ENCODE data around the gene MARCHF2.

Gene MARCHF2

GRCh38 chr19:8466018-8466417 lies 52.9 kb downstream of the MARCHF2 start:
- peak overlapping the region; percentile 35 for H3K27ac Mint-ChIP-seq
- ATAC-seq (no peak), DNase-seq (ENCODE audit: low spot score in 2 of 2) (no peak)
- H3K4me1 Mint-ChIP-seq, result peaks cover 25% of the 10 kb centered on the region
- H3K36me3 Mint-ChIP-seq, result peaks cover 100% of the 10 kb centered on the region
- H3K4me3 Mint-ChIP-seq, result no peak overlapping the region
- no peaks in the 10 kb centered on the region for H3K9me3 Mint-ChIP-seq

- no peaks in the 10 kb centered on the region for H3K9me3 Mint-ChIP-seq
- H3K27ac Mint-ChIP-seq, result peak overlapping the region; percentile 14
- ATAC-seq (no peak), DNase-seq (ENCODE audit: low spot score in 2 of 2) (no peak)
- no peak overlapping the region for H3K4me3 Mint-ChIP-seq
- H3K4me1 Mint-ChIP-seq, result peaks cover 9% of the 10 kb centered on the region
- H3K36me3 Mint-ChIP-seq, result peaks cover 100% of the 10 kb centered on the region
Measured at GRCh38 chr19:8468124-8468523, 55.0 kb downstream of the MARCHF2 start.

DNA sequence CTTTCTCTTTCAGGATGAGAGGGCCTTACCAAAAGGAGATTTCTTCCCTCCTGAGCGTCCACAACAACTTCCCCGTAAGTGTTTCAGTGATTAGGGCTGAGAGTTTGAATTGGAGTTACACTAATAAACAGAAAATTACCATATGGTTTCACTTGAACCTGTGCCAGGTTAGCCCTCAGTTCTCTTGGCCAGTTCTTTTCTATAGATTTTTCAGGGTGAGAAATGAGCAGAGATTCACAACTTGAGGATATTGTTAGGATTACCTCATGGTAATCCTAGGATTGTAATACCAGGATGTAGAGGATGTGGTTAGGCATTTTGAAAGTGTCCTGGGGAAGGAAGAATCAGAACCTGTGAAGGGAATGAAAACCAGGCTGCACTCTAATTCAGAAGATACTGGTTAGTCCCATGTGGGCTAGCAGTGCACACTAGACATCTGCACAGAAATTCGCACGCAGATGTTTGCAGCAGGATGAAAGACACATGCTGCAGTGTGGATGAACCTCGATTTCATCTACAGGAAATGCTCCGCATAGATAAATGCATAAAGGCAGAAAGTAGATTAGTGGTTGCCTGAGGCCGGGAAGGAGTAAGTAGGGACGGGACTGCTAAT lies 55.8 kb downstream of the MARCHF2 start:
- DNase-seq (ENCODE audit: low spot score in 2 of 2) (no peak), ATAC-seq (no peak)
- peaks cover 100% of the 10 kb centered on the region for H3K36me3 Mint-ChIP-seq
- peaks cover 15% of the 10 kb centered on the region for H3K4me1 Mint-ChIP-seq
- peak overlapping the region; percentile 14 for H3K27ac Mint-ChIP-seq
- H3K4me3 Mint-ChIP-seq, result no peak overlapping the region
- no peaks in the 10 kb centered on the region for H3K9me3 Mint-ChIP-seq

GRCh38 chr19:8469613-8470368 lies 56.7 kb downstream of the MARCHF2 start:
- H3K27ac Mint-ChIP-seq, result peak overlapping the region; percentile 14
- DNase-seq (ENCODE audit: low spot score in 2 of 2) (no peak), ATAC-seq (no peak)
- H3K4me1 Mint-ChIP-seq, result peaks cover 19% of the 10 kb centered on the region
- no peaks in the 10 kb centered on the region for H3K9me3 Mint-ChIP-seq
- H3K36me3 Mint-ChIP-seq, result peaks cover 100% of the 10 kb centered on the region
- no peak overlapping the region for H3K4me3 Mint-ChIP-seq

DNA sequence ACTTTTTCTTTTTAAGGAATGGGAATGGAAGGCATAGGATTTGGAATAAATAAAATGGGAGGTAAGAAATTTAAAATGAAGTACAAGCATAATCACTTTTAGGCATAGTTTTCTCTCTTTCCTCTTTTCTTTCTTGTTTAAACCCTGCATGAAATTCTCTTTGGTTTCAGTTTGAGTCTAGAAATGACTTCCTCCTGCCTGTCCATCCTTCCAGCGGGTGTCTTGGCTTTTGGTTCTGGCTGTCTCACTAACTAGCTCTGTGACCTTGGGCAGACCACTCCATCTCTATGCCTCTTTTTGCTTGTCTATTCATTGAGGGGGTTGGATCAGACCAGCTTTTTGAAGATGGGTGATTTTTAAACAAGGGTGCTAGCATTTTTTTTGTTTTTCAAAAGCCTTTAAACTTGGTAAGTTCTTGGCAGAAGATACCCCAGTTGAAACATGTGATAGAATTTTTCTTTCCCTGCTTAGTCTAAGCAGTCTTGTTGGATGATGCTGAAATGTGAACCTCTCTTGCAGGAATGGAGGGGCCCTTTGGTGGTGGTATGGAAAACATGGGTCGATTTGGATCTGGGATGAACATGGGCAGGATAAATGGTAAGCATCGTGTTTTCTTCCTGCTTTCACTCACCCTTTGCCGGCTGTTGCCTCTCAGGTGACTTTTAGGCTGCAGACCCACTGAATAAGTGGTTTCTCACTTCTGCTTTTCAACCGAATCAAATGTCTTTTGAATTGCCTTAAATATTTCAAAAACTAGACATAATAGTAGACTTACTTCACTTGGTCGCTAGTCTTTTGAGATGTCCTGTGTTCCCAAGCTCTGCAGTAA lies 60.8 kb downstream of the MARCHF2 start:
- no peak for DNase-seq (ENCODE audit: low spot score in 2 of 2)
- H3K36me3 Mint-ChIP-seq, result peaks cover 100% of the 10 kb centered on the region
- peaks cover 48% of the 10 kb centered on the region for H3K4me1 Mint-ChIP-seq
- no peak overlapping the region for H3K4me3 Mint-ChIP-seq
- no peaks in the 10 kb centered on the region for H3K9me3 Mint-ChIP-seq
- peak overlapping the region; percentile 48 for H3K27ac Mint-ChIP-seq
- ATAC-seq, result no peak

GRCh38 chr19:8475005-8475404 lies 61.9 kb downstream of the MARCHF2 start:
- no peaks in the 10 kb centered on the region for H3K9me3 Mint-ChIP-seq
- H3K4me3 Mint-ChIP-seq, result no peak overlapping the region
- ATAC-seq (no peak), DNase-seq (ENCODE audit: low spot score in 2 of 2) (no peak)
- peaks cover 100% of the 10 kb centered on the region for H3K36me3 Mint-ChIP-seq
- peak overlapping the region; percentile 78 for H3K27ac Mint-ChIP-seq
- peaks cover 39% of the 10 kb centered on the region for H3K4me1 Mint-ChIP-seq

DNA sequence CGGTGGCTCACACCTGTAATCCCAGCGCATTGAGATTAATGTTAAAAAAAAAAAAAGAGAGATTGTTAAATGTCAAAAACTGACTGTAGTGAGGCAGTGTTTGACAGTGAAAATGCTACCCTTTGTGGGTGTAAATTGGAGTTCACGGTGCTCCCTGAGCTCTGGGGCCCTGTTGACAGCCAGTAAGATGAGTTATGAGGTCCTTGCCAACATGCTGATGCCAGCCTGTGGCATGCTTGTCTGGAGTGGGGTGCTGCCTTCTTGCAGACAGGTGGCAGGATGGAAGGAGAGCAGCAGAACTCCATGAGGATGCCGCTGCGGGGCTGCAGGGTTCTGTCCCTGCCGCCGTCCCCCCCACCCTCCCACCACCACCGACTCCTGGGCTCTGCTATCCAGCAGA lies 63.4 kb downstream of the MARCHF2 start:
- DNase-seq (ENCODE audit: low spot score in 2 of 2) (no peak), ATAC-seq (no peak)
- H3K27ac Mint-ChIP-seq, result peak overlapping the region; percentile 78
- no peak overlapping the region for H3K4me3 Mint-ChIP-seq
- no peaks in the 10 kb centered on the region for H3K9me3 Mint-ChIP-seq
- H3K36me3 Mint-ChIP-seq, result peaks cover 100% of the 10 kb centered on the region
- H3K4me1 Mint-ChIP-seq, result peaks cover 51% of the 10 kb centered on the region

DNA sequence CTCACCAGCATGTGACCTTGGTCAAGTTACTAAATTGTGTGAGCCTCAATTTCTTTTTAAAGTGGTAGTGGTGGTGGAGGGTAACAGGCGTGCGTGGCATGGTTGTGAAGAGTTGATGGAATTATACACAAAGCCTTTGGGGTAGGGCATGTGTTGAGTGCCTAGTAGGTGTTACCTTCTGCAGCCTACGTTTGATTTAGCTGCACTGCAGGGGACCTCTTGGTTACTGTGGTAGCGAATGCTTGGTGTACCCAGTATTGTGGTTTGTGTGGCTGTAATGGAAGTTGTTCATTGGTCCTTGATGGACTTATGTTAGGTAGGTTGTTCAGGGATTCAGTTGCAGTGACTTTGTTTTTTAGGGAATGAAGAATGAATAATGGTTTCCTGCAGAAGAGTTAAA lies 64.8 kb downstream of the MARCHF2 start:
- H3K9me3 Mint-ChIP-seq, result no peaks in the 10 kb centered on the region
- H3K4me3 Mint-ChIP-seq, result no peak overlapping the region
- peak overlapping the region; percentile 74 for H3K27ac Mint-ChIP-seq
- H3K36me3 Mint-ChIP-seq, result peaks cover 100% of the 10 kb centered on the region
- peaks cover 63% of the 10 kb centered on the region for H3K4me1 Mint-ChIP-seq
- ATAC-seq (no peak), DNase-seq (ENCODE audit: low spot score in 2 of 2) (no peak)

DNA sequence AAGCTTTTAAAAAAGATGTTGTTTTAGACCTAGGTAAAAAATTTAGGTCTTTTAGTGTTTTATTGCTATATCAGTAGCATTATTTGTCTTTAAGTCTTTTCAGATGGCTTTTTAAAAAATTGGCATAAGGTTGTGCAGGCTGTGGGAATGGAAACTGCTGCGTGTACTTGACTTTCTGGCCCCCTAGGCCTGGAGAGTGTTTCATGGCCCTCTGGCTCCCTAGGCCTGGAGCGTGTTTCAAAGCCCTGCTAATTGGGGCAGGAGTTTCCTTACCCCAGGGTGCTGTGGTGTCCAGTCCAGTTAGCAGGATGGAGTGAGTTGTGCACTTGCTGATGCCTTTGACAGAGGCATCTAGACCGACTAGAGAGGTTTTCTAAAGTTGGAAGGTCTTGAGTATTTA lies 65.5 kb downstream of the MARCHF2 start:
- peaks cover 100% of the 10 kb centered on the region for H3K36me3 Mint-ChIP-seq
- no peak for DNase-seq (ENCODE audit: low spot score in 2 of 2)
- peaks cover 62% of the 10 kb centered on the region for H3K4me1 Mint-ChIP-seq
- ATAC-seq, result no peak
- no peaks in the 10 kb centered on the region for H3K9me3 Mint-ChIP-seq
- no peak overlapping the region for H3K4me3 Mint-ChIP-seq
- peak overlapping the region; percentile 74 for H3K27ac Mint-ChIP-seq

DNA sequence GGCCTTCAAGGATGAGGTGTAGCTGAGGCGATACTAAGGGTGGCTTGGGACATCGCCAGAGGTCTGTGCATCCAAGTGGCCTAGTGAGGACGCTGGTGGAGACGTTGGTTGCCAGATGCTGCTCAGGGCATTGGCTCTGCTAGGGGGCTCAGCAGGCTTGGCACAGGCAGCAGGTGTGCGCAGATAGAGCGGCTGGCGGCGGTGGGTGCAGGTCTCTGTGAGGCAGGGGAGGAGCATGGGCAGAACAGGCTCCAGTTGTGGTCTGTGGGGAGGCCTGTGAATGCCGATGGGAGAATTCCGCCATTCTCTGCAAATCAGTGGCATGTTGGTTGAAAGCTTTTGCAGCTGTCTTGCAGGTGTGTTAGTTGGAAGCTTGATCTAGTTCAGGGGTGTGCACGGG lies 68.1 kb downstream of the MARCHF2 start:
- no peak overlapping the region for H3K4me3 Mint-ChIP-seq
- H3K27ac Mint-ChIP-seq, result peak overlapping the region; percentile 78
- ATAC-seq, result no peak
- H3K9me3 Mint-ChIP-seq, result no peaks in the 10 kb centered on the region
- no peak for DNase-seq (ENCODE audit: low spot score in 2 of 2)
- peaks cover 100% of the 10 kb centered on the region for H3K36me3 Mint-ChIP-seq
- peaks cover 48% of the 10 kb centered on the region for H3K4me1 Mint-ChIP-seq

DNA sequence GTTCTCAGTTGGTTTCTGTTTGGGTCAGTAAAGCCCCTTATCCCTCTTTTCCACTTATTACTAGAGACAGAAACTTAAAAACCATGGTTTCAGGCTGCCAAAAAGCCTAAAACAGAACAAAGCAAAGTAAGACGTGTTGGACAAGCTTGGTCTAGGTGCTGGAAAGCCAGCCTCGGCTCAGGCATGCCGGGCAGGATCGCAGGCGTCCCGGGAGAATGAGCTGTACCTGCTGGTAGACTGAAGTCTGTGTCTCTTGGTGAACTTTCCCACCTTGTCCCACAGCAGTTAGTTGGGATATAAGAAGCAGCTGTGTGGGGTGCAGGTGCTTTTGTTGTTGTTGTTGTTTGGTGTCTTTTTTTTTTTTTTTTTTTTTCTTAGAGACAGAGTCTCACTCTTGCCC lies 68.5 kb downstream of the MARCHF2 start:
- Mint-ChIP-seq H3K4me3 (no peak overlapping the region), H3K36me3 (peaks cover 100% of the 10 kb centered on the region), H3K27ac (peak overlapping the region; percentile 78), H3K9me3 (no peaks in the 10 kb centered on the region), H3K4me1 (peaks cover 48% of the 10 kb centered on the region)
- ATAC-seq (no peak), DNase-seq (ENCODE audit: low spot score in 2 of 2) (no peak)

DNA sequence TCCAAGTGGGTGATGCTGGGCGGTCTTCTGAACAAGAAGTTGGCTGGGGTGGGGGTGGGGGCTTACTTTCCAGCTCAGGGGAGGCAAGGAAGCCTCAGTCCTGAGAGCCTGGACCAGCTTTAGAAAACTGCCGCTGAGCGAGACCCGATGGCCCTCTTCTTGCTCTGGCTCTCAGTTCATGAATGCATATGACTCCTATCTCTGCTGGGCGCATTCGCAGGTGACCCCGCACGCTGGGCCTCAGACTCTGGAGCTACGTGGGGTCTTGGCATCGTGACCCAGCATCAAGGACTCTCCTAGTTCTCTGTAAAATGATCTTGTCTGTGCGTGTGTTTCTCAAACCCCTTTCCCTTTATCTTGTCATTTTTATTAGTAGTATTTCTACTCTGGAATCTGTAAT lies 69.6 kb downstream of the MARCHF2 start:
- H3K4me3 Mint-ChIP-seq, result no peak overlapping the region
- peak overlapping the region; percentile 78 for H3K27ac Mint-ChIP-seq
- DNase-seq (ENCODE audit: low spot score in 2 of 2) (no peak), ATAC-seq (no peak)
- peaks cover 55% of the 10 kb centered on the region for H3K4me1 Mint-ChIP-seq
- peaks cover 100% of the 10 kb centered on the region for H3K36me3 Mint-ChIP-seq
- no peaks in the 10 kb centered on the region for H3K9me3 Mint-ChIP-seq

DNA sequence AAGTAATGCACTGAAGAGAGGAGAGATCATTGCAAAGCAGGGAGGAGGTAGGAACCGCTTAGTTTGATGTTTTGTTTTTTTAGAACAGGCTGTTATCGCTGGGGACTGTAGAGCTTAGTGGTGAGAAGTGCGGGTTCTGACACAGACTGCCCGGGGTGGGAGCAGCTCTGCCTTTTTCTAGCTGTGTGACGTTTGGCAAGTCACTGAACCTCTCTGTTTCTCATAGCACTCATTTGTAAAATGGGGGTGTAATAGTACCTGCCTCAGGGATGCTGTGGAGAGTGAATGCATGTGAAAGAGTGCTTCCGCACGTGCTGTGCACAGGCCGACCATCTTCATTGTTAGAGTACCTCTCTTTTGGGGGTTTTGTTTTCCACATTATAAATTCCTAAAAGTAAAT lies 70.1 kb downstream of the MARCHF2 start:
- H3K27ac Mint-ChIP-seq, result peak overlapping the region; percentile 78

DNA sequence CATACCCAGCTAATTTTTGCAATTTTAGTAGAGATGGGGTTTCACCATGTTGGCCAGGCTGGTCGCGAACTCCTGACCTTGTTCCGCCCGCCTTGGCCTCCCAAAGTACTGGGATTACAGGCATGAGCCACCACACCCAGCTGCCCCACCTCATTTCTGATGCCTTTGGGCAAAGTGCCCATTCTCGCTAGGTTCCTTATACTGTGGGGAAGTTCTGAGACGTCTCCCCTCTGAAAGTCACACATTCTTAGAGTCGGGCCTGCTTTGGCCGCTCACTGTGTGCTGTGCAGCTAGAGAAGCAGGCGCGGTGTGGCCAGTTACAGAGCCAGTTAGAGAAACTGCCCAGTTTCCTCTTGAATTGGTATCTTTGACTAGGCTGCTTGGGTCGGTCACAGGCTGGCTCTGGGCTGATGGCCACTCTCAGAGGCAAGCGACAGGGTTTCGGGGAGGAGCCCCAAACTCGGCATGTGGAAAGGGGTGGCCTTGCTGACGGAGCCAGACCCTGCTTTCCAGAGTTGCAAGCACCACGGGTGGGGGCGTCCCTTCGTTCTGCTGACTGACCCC lies 71.3 kb downstream of the MARCHF2 start:
- Mint-ChIP-seq H3K9me3 (no peaks in the 10 kb centered on the region), H3K4me1 (peaks cover 53% of the 10 kb centered on the region), H3K4me3 (no peak overlapping the region), H3K27ac (no peak overlapping the region), H3K36me3 (peaks cover 100% of the 10 kb centered on the region)
- ATAC-seq, result no peak
- DNase-seq (ENCODE audit: low spot score in 2 of 2), result no peak

More for the DNA sequence above, 70.1 kb downstream of the MARCHF2 start:
- Mint-ChIP-seq H3K4me3 (no peak overlapping the region), H3K36me3 (peaks cover 100% of the 10 kb centered on the region), H3K9me3 (no peaks in the 10 kb centered on the region), H3K4me1 (peaks cover 55% of the 10 kb centered on the region)
- ATAC-seq (no peak), DNase-seq (ENCODE audit: low spot score in 2 of 2) (no peak)

All from stimulated activated effector memory CD8-positive, alpha-beta T cell treated with anti-CD3 and anti-CD28 coated beads, Interleukin-12 subunit alpha, Interleukin-12 subunit beta, amount 100 ng/mL, for 72 hours (primary cell).